GM21367 (cell line): ENCODE data around the gene IL4I1.

ENCODE experiments used
- ATAC-seq: cut with Tn5 transposase; IDR thresholded peaks from one replicate; pipeline ENCODE4 v1.9.1; 2021; ENCODE audit not compliant: unreplicated experiment

IL4I1 gene

GRCh38 chr19:49879243-49879963, 17.3 kb downstream of the IL4I1 start:
- no peak for ATAC-seq

- no peak for ATAC-seq
These were observed 18.0 kb downstream of the IL4I1 start for GRCh38 chr19:49878744-49879070.

GRCh38 chr19:49877879-49878743, 18.6 kb downstream of the IL4I1 start:
- peak; percentile 35 for ATAC-seq

- ATAC-seq: peak; percentile 49
These were observed 19.4 kb downstream of the IL4I1 start, which contains the start of the genes AKT1S1 and TBC1D17 for GRCh38 chr19:49877020-49877878. Gene AKT1S1 (minus strand): TSS chr19:49877355. CDS start chr19:49873295, 4,060 bp downstream. Gene TBC1D17 (plus strand): TSS chr19:49877702. CDS start chr19:49877724, 22 bp downstream.

GRCh38 chr19:49876422-49877019, 20.2 kb downstream of the IL4I1 start:
- ATAC-seq: peak; percentile 36

GRCh38 chr19:49875857-49876421, 20.7 kb downstream of the IL4I1 start:
- ATAC-seq: no peak

GRCh38 chr19:49875177-49875576, 21.5 kb downstream of the IL4I1 start:
- ATAC-seq: no peak

- no peak for ATAC-seq
These were observed 22.1 kb downstream of the IL4I1 start for GRCh38 chr19:49874503-49875157.

GRCh38 chr19:49873834-49874233, 22.9 kb downstream of the IL4I1 start:
- ATAC-seq: no peak

GRCh38 chr19:49873129-49873521, 23.6 kb downstream of the IL4I1 start:
- ATAC-seq: no peak

- no peak for ATAC-seq
These were observed 24.2 kb downstream of the IL4I1 start for GRCh38 chr19:49872245-49873128.

- no peak for ATAC-seq
These were observed 25.2 kb downstream of the IL4I1 start for GRCh38 chr19:49871349-49871985.

GRCh38 chr19:49870309-49870901, 26.3 kb downstream of the IL4I1 start:
- ATAC-seq: no peak

- peak; percentile 55 for ATAC-seq
These were observed 27.0 kb downstream of the IL4I1 start for GRCh38 chr19:49869484-49870308.

- ATAC-seq: no peak
These were observed 27.6 kb downstream of the IL4I1 start for GRCh38 chr19:49869009-49869483.

GRCh38 chr19:49866933-49867782, 29.5 kb downstream of the IL4I1 start, which contains the start of gene PNKP:
Gene PNKP (minus strand): TSS chr19:49867576. CDS start chr19:49867204, 372 bp downstream.
- peak; percentile 25 for ATAC-seq
